GM23338 (cell line): ENCODE data around the gene SULT1A2.

Source experiments
- JUNB ChIP-seq: IDR thresholded peaks from one replicate; pipeline ENCODE4 v1.6.1; 2016; ENCODE audit warnings: antibody characterized with exemption; ENCODE audit not compliant: unreplicated experiment
- ZNF331 ChIP-seq: fragments of 250-450 bp; sonication (Bioruptor Pico); IDR thresholded peaks from 2 replicates; pipeline ENCODE4 v1.5.0; 2020; ENCODE audit warnings: low read depth, mild to moderate bottlenecking, moderate library complexity
- TF ChIP-seq, protein P1 (sequence below), 2 experiments: fragments of 200-600 bp in 1 of 2; sonication (generic) in 1 of 2; conservative IDR thresholded peaks; 2 replicates each; pipeline versions ENCODE4 v1.5.1 to v1.6.1; 2016 to 2017; ENCODE audit warnings: antibody characterized with exemption in 2 of 2, low read depth in 2 of 2, mild to moderate bottlenecking in 2 of 2, moderate library complexity in 1 of 2

DNA sequence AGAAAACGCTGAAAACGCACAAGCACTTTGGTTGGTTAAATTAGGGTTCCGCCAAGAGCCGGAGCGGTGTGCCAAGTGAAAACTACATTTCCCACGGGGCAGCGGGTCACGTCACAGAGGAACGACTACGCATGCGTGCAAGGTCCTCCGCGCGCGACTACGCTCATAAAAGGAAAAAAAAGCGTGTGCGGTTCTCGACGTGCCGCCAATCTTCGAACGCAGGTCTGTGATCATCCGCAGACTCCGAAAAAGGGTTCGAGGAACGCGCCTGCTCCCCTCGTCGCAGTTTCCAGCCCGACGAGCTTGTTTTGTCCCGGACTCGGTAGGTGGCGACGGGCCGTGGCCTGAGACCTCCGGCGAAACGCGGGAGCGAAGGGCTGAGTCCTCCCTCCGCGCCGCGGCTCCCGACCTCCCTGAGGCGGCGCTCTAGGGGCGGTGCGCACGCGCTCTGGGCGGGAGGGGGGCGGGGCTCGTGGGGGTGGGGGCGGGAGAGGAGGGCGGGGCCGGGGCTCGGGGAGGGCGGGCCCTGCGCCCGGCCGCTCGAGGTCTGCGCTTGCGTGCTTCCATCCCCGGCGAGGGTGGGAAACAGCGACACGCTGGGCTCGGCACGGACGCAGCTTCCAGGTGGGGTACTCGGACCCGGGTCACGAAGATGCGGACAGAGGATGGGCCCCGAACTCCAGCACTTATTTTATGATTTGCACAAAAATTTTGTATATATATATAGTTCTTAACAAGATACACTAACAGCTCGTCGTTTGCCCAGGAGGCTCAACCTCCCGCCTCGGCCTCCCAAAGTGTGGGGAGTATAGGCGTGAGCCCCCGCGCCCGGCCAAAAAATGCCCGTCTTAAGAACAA is 42.8 kb downstream of the SULT1A2 start, which contains the start of gene SGF29:
- TF ChIP-seq JUNB (no peak), ZNF331 (CRISPR knock-in tag) (no peak)
- TF ChIP-seq, protein P1, sequence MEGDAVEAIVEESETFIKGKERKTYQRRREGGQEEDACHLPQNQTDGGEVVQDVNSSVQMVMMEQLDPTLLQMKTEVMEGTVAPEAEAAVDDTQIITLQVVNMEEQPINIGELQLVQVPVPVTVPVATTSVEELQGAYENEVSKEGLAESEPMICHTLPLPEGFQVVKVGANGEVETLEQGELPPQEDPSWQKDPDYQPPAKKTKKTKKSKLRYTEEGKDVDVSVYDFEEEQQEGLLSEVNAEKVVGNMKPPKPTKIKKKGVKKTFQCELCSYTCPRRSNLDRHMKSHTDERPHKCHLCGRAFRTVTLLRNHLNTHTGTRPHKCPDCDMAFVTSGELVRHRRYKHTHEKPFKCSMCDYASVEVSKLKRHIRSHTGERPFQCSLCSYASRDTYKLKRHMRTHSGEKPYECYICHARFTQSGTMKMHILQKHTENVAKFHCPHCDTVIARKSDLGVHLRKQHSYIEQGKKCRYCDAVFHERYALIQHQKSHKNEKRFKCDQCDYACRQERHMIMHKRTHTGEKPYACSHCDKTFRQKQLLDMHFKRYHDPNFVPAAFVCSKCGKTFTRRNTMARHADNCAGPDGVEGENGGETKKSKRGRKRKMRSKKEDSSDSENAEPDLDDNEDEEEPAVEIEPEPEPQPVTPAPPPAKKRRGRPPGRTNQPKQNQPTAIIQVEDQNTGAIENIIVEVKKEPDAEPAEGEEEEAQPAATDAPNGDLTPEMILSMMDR (conservative IDR thresholded peaks at IDR 0.05; ENCODE audit: low read depth in 2 of 2), result peak in 1 of 2 experiments; percentile 39; a peak in 2 of 4 replicates
